ENCODE measurements around the gene U2SURP.

The U2SURP gene

GRCh38 chr3:142963234-142963515 is 38.2 kb upstream of the U2SURP start:
- H3K4me1 ChIP-seq (ENCODE audit: insufficient read depth, poor library complexity, severe bottlenecking): peaks cover 10% of the 10 kb centered on the region
- ATAC-seq (ENCODE audit: low read depth) (peak; percentile 8; the same call in 1 of the 3 replicates), DNase-seq (ENCODE audit: low spot score) (no peak)
- peak; percentile 23 for TF ChIP-seq CTCF (IDR thresholded peaks at IDR 0.05; ENCODE audit: poor library complexity, severe bottlenecking)
- no peaks in the 10 kb centered on the region for H3K9me3 ChIP-seq (ENCODE audit: severe bottlenecking)
- H3K36me3 ChIP-seq (ENCODE audit: low read depth): no peaks in the 10 kb centered on the region
- H3K4me3 ChIP-seq (ENCODE audit: severe bottlenecking): peak overlapping the region; percentile 49
- H3K27ac ChIP-seq (ENCODE audit: poor library complexity, severe bottlenecking): no peak overlapping the region
- H3K27me3 ChIP-seq (ENCODE audit: insufficient read depth, poor library complexity, severe bottlenecking): peaks cover 11% of the 10 kb centered on the region

- peaks cover 11% of the 10 kb centered on the region for H3K27me3 ChIP-seq (ENCODE audit: insufficient read depth, poor library complexity, severe bottlenecking)
- H3K27ac ChIP-seq (ENCODE audit: poor library complexity, severe bottlenecking): no peak within 1 kb of the TSS
- ATAC-seq (ENCODE audit: low read depth) (peak; percentile 35; the same call in 2 of the 3 replicates), DNase-seq (ENCODE audit: low spot score) (no peak)
- H3K36me3 ChIP-seq (ENCODE audit: low read depth): no peaks in the 10 kb centered on the region
- TF ChIP-seq CTCF (IDR thresholded peaks at IDR 0.05; ENCODE audit: poor library complexity, severe bottlenecking): peak; percentile 14
- H3K9me3 ChIP-seq (ENCODE audit: severe bottlenecking): no peaks in the 10 kb centered on the region
- peak within 1 kb of the TSS; percentile 49 for H3K4me3 ChIP-seq (ENCODE audit: severe bottlenecking)
- peaks cover 6% of the 10 kb centered on the region for H3K4me1 ChIP-seq (ENCODE audit: insufficient read depth, poor library complexity, severe bottlenecking)
Observed at GRCh38 chr3:142963516-142964448, 37.6 kb upstream of the U2SURP start, which contains the start of gene PAQR9. Gene PAQR9, minus strand, starts transcription at chr3:142963674. Its CDS starts 338 bp downstream, at chr3:142963336.

GRCh38 chr3:142965581-142965980 is 35.8 kb upstream of the U2SURP start:
- ATAC-seq (ENCODE audit: low read depth) (no peak), DNase-seq (ENCODE audit: low spot score) (no peak)
- TF ChIP-seq CTCF (IDR thresholded peaks at IDR 0.05; ENCODE audit: poor library complexity, severe bottlenecking): no peak
- Histone ChIP-seq H3K4me3 (ENCODE audit: severe bottlenecking) (no peak overlapping the region), H3K27me3 (ENCODE audit: insufficient read depth, poor library complexity, severe bottlenecking) (peaks cover 11% of the 10 kb centered on the region), H3K9me3 (ENCODE audit: severe bottlenecking) (no peaks in the 10 kb centered on the region), H3K4me1 (ENCODE audit: insufficient read depth, poor library complexity, severe bottlenecking) (no peaks in the 10 kb centered on the region), H3K36me3 (ENCODE audit: low read depth) (no peaks in the 10 kb centered on the region), H3K27ac (ENCODE audit: poor library complexity, severe bottlenecking) (no peak overlapping the region)

GRCh38 chr3:142966808-142967207 is 34.6 kb upstream of the U2SURP start:
- H3K27me3 ChIP-seq (ENCODE audit: insufficient read depth, poor library complexity, severe bottlenecking): peaks cover 11% of the 10 kb centered on the region
- no peak for ATAC-seq (ENCODE audit: low read depth)

More at GRCh38 chr3:142966808-142967207, 34.6 kb upstream of the U2SURP start:
- no peaks in the 10 kb centered on the region for H3K36me3 ChIP-seq (ENCODE audit: low read depth)
- H3K4me3 ChIP-seq (ENCODE audit: severe bottlenecking): no peak overlapping the region
- no peak for DNase-seq (ENCODE audit: low spot score)
- no peaks in the 10 kb centered on the region for H3K9me3 ChIP-seq (ENCODE audit: severe bottlenecking)
- no peak overlapping the region for H3K27ac ChIP-seq (ENCODE audit: poor library complexity, severe bottlenecking)
- no peak for TF ChIP-seq CTCF (IDR thresholded peaks at IDR 0.05; ENCODE audit: poor library complexity, severe bottlenecking)
- H3K4me1 ChIP-seq (ENCODE audit: insufficient read depth, poor library complexity, severe bottlenecking): no peaks in the 10 kb centered on the region
